Dendritic cell treated with granulocyte-macrophage colony-stimulating factor and Interleukin-4, amounts not matched to agents 40 ng/mL and 50 ng/mL, for 4 days (primary cell): ENCODE data around the gene ATP2A3.
"Not testable (repeated sequence)": the region's sequence is repeated elsewhere in the genome, so short reads cannot be mapped to it uniquely, and the experiment has no call there.

Source experiments
- H3K27ac Mint-ChIP-seq: one replicate; pipeline ENCODE4 v1.8.0; 2022; ENCODE audit warnings: mild to moderate bottlenecking, mixed read lengths
- H3K27me3 Mint-ChIP-seq: one replicate; pipeline ENCODE4 v1.8.0; 2022; ENCODE audit warnings: mild to moderate bottlenecking, mixed read lengths
- H3K36me3 Mint-ChIP-seq: one replicate; pipeline ENCODE4 v1.8.0; 2022; ENCODE audit warnings: low read depth, mixed read lengths
- H3K4me1 Mint-ChIP-seq: one replicate; pipeline ENCODE4 v1.8.0; 2022; ENCODE audit warnings: low read depth, mixed read lengths
- H3K4me3 Mint-ChIP-seq: one replicate; pipeline ENCODE4 v1.8.0; 2022; ENCODE audit warnings: mild to moderate bottlenecking, moderate library complexity, mixed read lengths
- H3K9me3 Mint-ChIP-seq: one replicate; pipeline ENCODE4 v1.8.0; 2022; ENCODE audit warnings: mixed read lengths
- intact Hi-C: fragments of 100-400 bp; cut with micrococcal nuclease; formaldehyde crosslinking; loops from one replicate; pipeline ENCODE4 v1.15.0; 2022

Gene ATP2A3

GRCh38 chr17:3949418-3949817, 14.8 kb downstream of the ATP2A3 start:
- Mint-ChIP-seq H3K27me3 (no peaks in the 10 kb centered on the region), H3K4me1 (no peaks in the 10 kb centered on the region), H3K27ac (no peak overlapping the region), H3K9me3 (no peaks in the 10 kb centered on the region), H3K4me3 (no peak overlapping the region), H3K36me3 (peaks cover 90% of the 10 kb centered on the region)
- intact Hi-C loops = no loop called here

GRCh38 chr17:3948551-3948950, 15.7 kb downstream of the ATP2A3 start:
- H3K4me1 Mint-ChIP-seq, H3K9me3 Mint-ChIP-seq, intact Hi-C loops, H3K27me3 Mint-ChIP-seq, H3K4me3 Mint-ChIP-seq, H3K27ac Mint-ChIP-seq: not testable (repeated sequence)
- H3K36me3 Mint-ChIP-seq = peaks cover 92% of the 10 kb centered on the region

GRCh38 chr17:3947318-3947810, 16.9 kb downstream of the ATP2A3 start:
- H3K27ac Mint-ChIP-seq = no peak overlapping the region
- H3K4me1 Mint-ChIP-seq = no peaks in the 10 kb centered on the region
- intact Hi-C loops = no loop called here
- peaks cover 94% of the 10 kb centered on the region for H3K36me3 Mint-ChIP-seq
- no peak overlapping the region for H3K4me3 Mint-ChIP-seq
- H3K9me3 Mint-ChIP-seq = no peaks in the 10 kb centered on the region
- no peaks in the 10 kb centered on the region for H3K27me3 Mint-ChIP-seq

GRCh38 chr17:3946711-3947235, 17.5 kb downstream of the ATP2A3 start:
- intact Hi-C loops = no loop called here
- Mint-ChIP-seq H3K27ac (no peak overlapping the region), H3K4me1 (no peaks in the 10 kb centered on the region), H3K36me3 (peaks cover 94% of the 10 kb centered on the region), H3K9me3 (no peaks in the 10 kb centered on the region), H3K4me3 (no peak overlapping the region), H3K27me3 (no peaks in the 10 kb centered on the region)

- Mint-ChIP-seq H3K27me3 (no peaks in the 10 kb centered on the region), H3K4me3 (no peak overlapping the region), H3K36me3 (peaks cover 91% of the 10 kb centered on the region), H3K9me3 (no peaks in the 10 kb centered on the region), H3K4me1 (no peaks in the 10 kb centered on the region), H3K27ac (no peak overlapping the region)
- intact Hi-C loops = no loop called here
Observed at GRCh38 chr17:3944485-3945388, 19.5 kb downstream of the ATP2A3 start.

- Mint-ChIP-seq H3K4me1 (no peaks in the 10 kb centered on the region), H3K27me3 (no peaks in the 10 kb centered on the region), H3K36me3 (peaks cover 93% of the 10 kb centered on the region), H3K4me3 (no peak overlapping the region), H3K9me3 (no peaks in the 10 kb centered on the region), H3K27ac (no peak overlapping the region)
- intact Hi-C loops = no loop called here
Observed at GRCh38 chr17:3943240-3943891, 20.9 kb downstream of the ATP2A3 start.

- H3K27ac Mint-ChIP-seq = no peak overlapping the region
- H3K36me3 Mint-ChIP-seq = peaks cover 94% of the 10 kb centered on the region
- intact Hi-C loops = no loop called here
- H3K27me3 Mint-ChIP-seq = no peaks in the 10 kb centered on the region
- no peaks in the 10 kb centered on the region for H3K4me1 Mint-ChIP-seq
- H3K4me3 Mint-ChIP-seq = no peak overlapping the region
- no peaks in the 10 kb centered on the region for H3K9me3 Mint-ChIP-seq
Observed at GRCh38 chr17:3940965-3941698, 23.1 kb downstream of the ATP2A3 start.

- Mint-ChIP-seq H3K4me1 (no peaks in the 10 kb centered on the region), H3K27ac (no peak overlapping the region), H3K36me3 (peaks cover 92% of the 10 kb centered on the region), H3K9me3 (no peaks in the 10 kb centered on the region), H3K27me3 (no peaks in the 10 kb centered on the region), H3K4me3 (no peak overlapping the region)
- intact Hi-C loops = no loop called here
Observed at GRCh38 chr17:3937359-3937758, 26.9 kb downstream of the ATP2A3 start.

- Mint-ChIP-seq H3K4me1 (no peaks in the 10 kb centered on the region), H3K9me3 (no peaks in the 10 kb centered on the region), H3K36me3 (peaks cover 79% of the 10 kb centered on the region), H3K27ac (no peak overlapping the region), H3K27me3 (no peaks in the 10 kb centered on the region), H3K4me3 (no peak overlapping the region)
- intact Hi-C loops = loop anchor here (1.0 kb wide), 1 partner anchor 68 kb away; no protein-coding TSS in a partner anchor
Observed at GRCh38 chr17:3935825-3936355, 28.3 kb downstream of the ATP2A3 start.

GRCh38 chr17:3935140-3935542, 29.1 kb downstream of the ATP2A3 start:
- intact Hi-C loops = loop anchor here (1.0 kb wide), 1 partner anchor 69 kb away; no protein-coding TSS in a partner anchor
- Mint-ChIP-seq H3K36me3 (peaks cover 81% of the 10 kb centered on the region), H3K4me3 (no peak overlapping the region), H3K9me3 (no peaks in the 10 kb centered on the region), H3K27ac (no peak overlapping the region), H3K27me3 (no peaks in the 10 kb centered on the region), H3K4me1 (no peaks in the 10 kb centered on the region)

- Mint-ChIP-seq H3K36me3 (peaks cover 82% of the 10 kb centered on the region), H3K27ac (no peak overlapping the region), H3K4me3 (no peak overlapping the region), H3K27me3 (no peaks in the 10 kb centered on the region), H3K4me1 (peaks cover 12% of the 10 kb centered on the region), H3K9me3 (no peaks in the 10 kb centered on the region)
- intact Hi-C loops = no loop called here
Observed at GRCh38 chr17:3929764-3930163, 34.5 kb downstream of the ATP2A3 start.

- intact Hi-C loops = no loop called here
- H3K27ac Mint-ChIP-seq = no peak overlapping the region
Observed at GRCh38 chr17:3929181-3929580, 35.1 kb downstream of the ATP2A3 start.

GRCh38 chr17:3928406-3928805, 35.8 kb downstream of the ATP2A3 start:
- Mint-ChIP-seq H3K36me3 (peaks cover 76% of the 10 kb centered on the region), H3K27ac (no peak overlapping the region), H3K4me1 (peaks cover 12% of the 10 kb centered on the region), H3K9me3 (no peaks in the 10 kb centered on the region), H3K27me3 (no peaks in the 10 kb centered on the region), H3K4me3 (no peak overlapping the region)
- intact Hi-C loops = no loop called here

More at GRCh38 chr17:3929181-3929580, 35.1 kb downstream of the ATP2A3 start:
- H3K9me3 Mint-ChIP-seq = no peaks in the 10 kb centered on the region
- H3K4me1 Mint-ChIP-seq = peaks cover 12% of the 10 kb centered on the region
- peaks cover 82% of the 10 kb centered on the region for H3K36me3 Mint-ChIP-seq
- H3K4me3 Mint-ChIP-seq = no peak overlapping the region
- H3K27me3 Mint-ChIP-seq = no peaks in the 10 kb centered on the region
